OCI-LY7 (cell line): ENCODE data around the gene MYH6. TPM values are rescaled to one million over a fixed set of nuclear protein-coding genes. Genes with fewer than 3 reads are reported as not detected.

Experiments used
- BruUV-seq: library from RNA; stranded (reverse); fragments of 400-500 nt; replicated peaks from 2 replicates; lab custom pipeline; 2021; lab: Mats Ljungman, UMichigan
- CTCF ChIA-PET: fragments of 300-600 bp; sonication (Branson Sonifier 250); formaldehyde crosslinking; loops from one replicate; lab custom pipeline; 2022; ENCODE audit warnings: antibody characterized with exemption; ENCODE audit not compliant: unreplicated experiment; lab: Charles Lee
- POLR2A ChIA-PET: fragments of 300-600 bp; sonication (Branson Sonifier 250); formaldehyde crosslinking; loops from one replicate; lab custom pipeline; 2022; ENCODE audit warnings: antibody characterized with exemption; lab: Charles Lee
- DNase-seq: peaks from one replicate; pipeline ENCODE4 v3.0.0-alpha.2; 2015; ENCODE audit warnings: low spot score
- H2AFZ ChIP-seq: fragments of 200-600 bp; sonication (generic), shearing (Covaris generic); 2 replicates; pipeline ENCODE4 v1.6.1; 2014; ENCODE audit warnings: mild to moderate bottlenecking, antibody characterized with exemption, low read length, moderate library complexity
- H3K27ac ChIP-seq: fragments of 200-600 bp; sonication (generic); 2 replicates; pipeline ENCODE4 v1.5.1; 2014; ENCODE audit warnings: mixed run types, low read depth, mild to moderate bottlenecking, moderate library complexity, low read length, inconsistent platforms; ENCODE audit not compliant: poor library complexity, severe bottlenecking
- H3K36me3 ChIP-seq: fragments of 200-600 bp; sonication (generic); 2 replicates; pipeline ENCODE4 v1.6.1; 2014; ENCODE audit warnings: mild to moderate bottlenecking, antibody characterized with exemption, low read length, moderate library complexity, mixed read lengths; ENCODE audit not compliant: insufficient read depth
- H3K4me1 ChIP-seq: fragments of 200-600 bp; sonication (generic); 2 replicates; pipeline ENCODE4 v1.5.1; 2014; ENCODE audit warnings: mild to moderate bottlenecking, low read length; ENCODE audit not compliant: insufficient read depth, poor library complexity, severe bottlenecking
- H3K4me2 ChIP-seq: fragments of 200-600 bp; sonication (generic); 2 replicates; pipeline ENCODE4 v1.6.1; 2014; ENCODE audit warnings: mild to moderate bottlenecking, low read length
- H3K4me3 ChIP-seq: fragments of 200-600 bp; sonication (generic); 2 replicates; pipeline ENCODE4 v1.5.1; 2014; ENCODE audit warnings: mild to moderate bottlenecking, low read depth, low read length; ENCODE audit not compliant: poor library complexity, severe bottlenecking
- H3K79me2 ChIP-seq: fragments of 200-600 bp; sonication (generic); 2 replicates; pipeline ENCODE4 v1.6.1; 2016; ENCODE audit warnings: low read depth, mild to moderate bottlenecking, low read length, moderate library complexity, mixed read lengths; ENCODE audit not compliant: insufficient read depth
- H3K9me2 ChIP-seq: fragments of 200-600 bp; sonication (generic); 2 replicates; pipeline ENCODE4 v1.6.1; 2016; ENCODE audit warnings: mild to moderate bottlenecking, low read length, mixed read lengths; ENCODE audit not compliant: insufficient read depth
- H3K9me3 ChIP-seq: fragments of 200-600 bp; sonication (generic); 2 replicates; pipeline ENCODE4 v1.6.1; 2014; ENCODE audit warnings: mild to moderate bottlenecking, mixed run types, low read length, mixed read lengths
- H4K20me1 ChIP-seq: fragments of 200-600 bp; sonication (generic); 2 replicates; pipeline ENCODE4 v1.6.1; 2014; ENCODE audit warnings: mild to moderate bottlenecking, antibody characterized with exemption, low read length, moderate library complexity, mixed read lengths; ENCODE audit not compliant: insufficient read depth
- EZH2phosphoT487 ChIP-seq: fragments of 200-600 bp; sonication (generic); IDR thresholded peaks from 2 replicates; pipeline ENCODE4 v1.6.1; 2018; ENCODE audit warnings: low read depth, borderline replicate concordance, mild to moderate bottlenecking, mixed run types, antibody characterized with exemption, low read length, moderate library complexity, mixed read lengths
- intact Hi-C: fragments of 100-400 bp; cut with micrococcal nuclease; formaldehyde crosslinking; loops from one replicate; pipeline ENCODE4 v1.10.0; 2022; ENCODE audit not compliant: unreplicated experiment
- total RNA-seq, 2 experiments: library from RNA; depleted of rRNA in 1 of 2; stranded (reverse); fragments of >200 nt in 1 of 2; shearing (Covaris generic) in 1 of 2; gene quantifications; 2 replicates each; pipeline ENCODE4 v1.2.3, GENCODE V29; 2014 to 2022
- TF ChIP-seq, protein P1 (sequence below): fragments of 200-600 bp; sonication (generic); conservative IDR thresholded peaks from 2 replicates; pipeline ENCODE4 v1.5.1; 2014; ENCODE audit warnings: mild to moderate bottlenecking, antibody characterized with exemption, low read length, moderate library complexity, mixed read lengths

MYH6 gene
- total RNA-seq, 2 experiments from 2014 or later: not detected

DNA sequence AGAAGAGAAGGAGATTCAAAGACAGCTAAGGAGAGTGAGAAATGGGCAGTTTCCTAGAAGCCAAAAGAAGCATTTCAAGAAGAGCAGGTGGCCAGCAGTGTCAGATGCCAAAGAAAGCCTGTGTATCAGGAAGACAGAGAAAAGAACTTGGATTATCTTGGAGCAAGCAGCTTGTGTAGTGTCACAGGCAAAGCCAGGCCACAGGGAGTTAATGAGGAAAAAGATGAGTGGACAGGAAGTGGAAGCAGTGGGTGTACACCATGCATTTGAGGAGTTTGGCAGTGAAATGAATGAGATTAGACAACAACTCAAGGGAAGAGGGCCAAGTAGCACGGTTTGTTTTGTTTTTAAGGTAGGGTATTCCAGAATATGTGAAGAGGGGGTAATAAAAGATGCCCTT lies 33.0 kb upstream of the MYH6 start:
- DNase-seq: no peak
- no TSS peak for BruUV-seq
- no peaks in the 10 kb centered on the region for H4K20me1 ChIP-seq
- no peak overlapping the region for H3K4me3 ChIP-seq
- no peaks in the 10 kb centered on the region for H3K4me1 ChIP-seq
- no peaks in the 10 kb centered on the region for H3K9me2 ChIP-seq
- no peaks in the 10 kb centered on the region for H3K36me3 ChIP-seq
- intact Hi-C loops: no loop called here
- no peaks in the 10 kb centered on the region for H3K9me3 ChIP-seq
- ChIA-PET POLR2A (interaction anchor here (0.6 kb wide), 1 partner anchor 282 kb away, joined by 3 read pairs; no protein-coding TSS in a partner anchor), CTCF (no interaction called here)
- no peak overlapping the region for H3K27ac ChIP-seq
- no peak overlapping the region for H2AFZ ChIP-seq
- TF ChIP-seq, protein P1, sequence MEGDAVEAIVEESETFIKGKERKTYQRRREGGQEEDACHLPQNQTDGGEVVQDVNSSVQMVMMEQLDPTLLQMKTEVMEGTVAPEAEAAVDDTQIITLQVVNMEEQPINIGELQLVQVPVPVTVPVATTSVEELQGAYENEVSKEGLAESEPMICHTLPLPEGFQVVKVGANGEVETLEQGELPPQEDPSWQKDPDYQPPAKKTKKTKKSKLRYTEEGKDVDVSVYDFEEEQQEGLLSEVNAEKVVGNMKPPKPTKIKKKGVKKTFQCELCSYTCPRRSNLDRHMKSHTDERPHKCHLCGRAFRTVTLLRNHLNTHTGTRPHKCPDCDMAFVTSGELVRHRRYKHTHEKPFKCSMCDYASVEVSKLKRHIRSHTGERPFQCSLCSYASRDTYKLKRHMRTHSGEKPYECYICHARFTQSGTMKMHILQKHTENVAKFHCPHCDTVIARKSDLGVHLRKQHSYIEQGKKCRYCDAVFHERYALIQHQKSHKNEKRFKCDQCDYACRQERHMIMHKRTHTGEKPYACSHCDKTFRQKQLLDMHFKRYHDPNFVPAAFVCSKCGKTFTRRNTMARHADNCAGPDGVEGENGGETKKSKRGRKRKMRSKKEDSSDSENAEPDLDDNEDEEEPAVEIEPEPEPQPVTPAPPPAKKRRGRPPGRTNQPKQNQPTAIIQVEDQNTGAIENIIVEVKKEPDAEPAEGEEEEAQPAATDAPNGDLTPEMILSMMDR: no peak
- TF ChIP-seq EZH2phosphoT487: no peak
- no peak overlapping the region for H3K4me2 ChIP-seq
- H3K79me2 ChIP-seq: no peaks in the 10 kb centered on the region

DNA sequence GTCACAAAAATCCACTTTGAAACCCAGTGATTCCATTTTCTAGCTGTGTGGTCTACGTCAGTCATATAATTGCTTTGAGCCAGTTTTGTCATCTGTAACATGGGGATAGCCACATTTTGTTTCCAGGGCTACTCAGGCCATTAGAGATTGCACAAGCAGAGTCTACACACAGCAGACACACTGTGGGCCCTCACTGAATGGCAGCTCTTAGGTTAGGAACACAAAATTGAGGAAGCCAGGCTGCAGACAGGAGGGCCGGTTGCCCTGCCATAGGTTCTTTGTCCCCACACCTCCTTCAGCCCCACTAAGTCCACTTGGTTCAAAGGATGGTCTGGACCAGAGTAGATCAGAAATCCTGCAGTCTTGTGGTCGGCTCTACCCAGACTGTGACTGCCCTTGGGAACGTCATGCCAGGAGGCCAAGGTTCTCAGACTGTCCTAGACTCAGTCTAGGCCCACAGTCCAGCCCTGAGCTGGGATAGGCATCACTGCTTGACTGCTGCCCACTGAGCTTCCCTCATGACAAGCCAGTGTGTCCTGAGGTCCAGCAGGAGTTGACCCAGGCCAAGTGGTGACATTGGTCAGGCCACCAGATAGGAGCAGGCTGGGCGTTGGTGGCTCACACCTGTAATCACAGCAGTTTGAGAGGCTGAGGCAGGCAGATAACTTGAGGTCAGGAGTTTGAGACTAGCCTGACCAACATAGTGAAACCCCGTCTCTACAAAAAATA lies 31.2 kb upstream of the MYH6 start:
- Histone ChIP-seq H3K4me1 (no peaks in the 10 kb centered on the region), H3K9me2 (no peaks in the 10 kb centered on the region), H3K4me2 (no peak overlapping the region), H3K79me2 (no peaks in the 10 kb centered on the region), H3K27ac (no peak overlapping the region), H3K4me3 (no peak overlapping the region), H3K36me3 (no peaks in the 10 kb centered on the region), H4K20me1 (no peaks in the 10 kb centered on the region), H3K9me3 (no peaks in the 10 kb centered on the region), H2AFZ (no peak overlapping the region)
- ChIA-PET POLR2A (no interaction called here), CTCF (interaction anchor here (0.7 kb wide), 1 partner anchor 16 kb away, joined by 6 read pairs; no protein-coding TSS in a partner anchor)
- intact Hi-C loops: no loop called here
- BruUV-seq: no TSS peak
- no peak for DNase-seq
- no peak for TF ChIP-seq EZH2phosphoT487
- TF ChIP-seq, protein P1: no peak
